Neural crest cell (in vitro differentiated cells): Measurements from ENCODE around the gene MRM2. TPM values are rescaled to one million over a fixed set of nuclear protein-coding genes. Genes with fewer than 3 reads are reported as not detected.

ENCODE experiments used
- DNase-seq: peaks from one replicate; pipeline ENCODE4 v3.0.0; 2021; ENCODE audit warnings: low read depth, mixed read lengths, low spot score
- H3K27ac Mint-ChIP-seq: one replicate; pipeline ENCODE4 v1.8.0; 2021; ENCODE audit warnings: mild to moderate bottlenecking, mixed read lengths; ENCODE audit not compliant: unreplicated experiment
- H3K27me3 Mint-ChIP-seq: 2 replicates; pipeline ENCODE4 v1.8.0; 2021; ENCODE audit warnings: low read depth, mild to moderate bottlenecking, mixed read lengths
- H3K36me3 Mint-ChIP-seq: 2 replicates; pipeline ENCODE4 v1.8.0; 2021; ENCODE audit warnings: low read depth, mild to moderate bottlenecking, mixed read lengths
- H3K4me1 Mint-ChIP-seq: 2 replicates; pipeline ENCODE4 v1.8.0; 2021; ENCODE audit warnings: mixed read lengths
- H3K4me3 Mint-ChIP-seq: one replicate; pipeline ENCODE4 v1.8.0; 2021; ENCODE audit warnings: mild to moderate bottlenecking, mixed read lengths
- H3K9me3 Mint-ChIP-seq: 2 replicates; pipeline ENCODE4 v1.8.0; 2021; ENCODE audit warnings: mixed read lengths
- total RNA-seq: library from RNA; stranded (reverse); gene quantifications from 2 replicates; pipeline ENCODE4 v1.2.1, GENCODE V29; 2021
- TF ChIP-seq, protein P1 (sequence below): fragments of 200-600 bp; sonication (generic); conservative IDR thresholded peaks from 2 replicates; pipeline ENCODE4 v1.5.0; 2021; ENCODE audit warnings: antibody characterized with exemption, mild to moderate bottlenecking

Gene MRM2
- total RNA-seq, 1 donor from 2014 or later, result 48.5 TPM

DNA sequence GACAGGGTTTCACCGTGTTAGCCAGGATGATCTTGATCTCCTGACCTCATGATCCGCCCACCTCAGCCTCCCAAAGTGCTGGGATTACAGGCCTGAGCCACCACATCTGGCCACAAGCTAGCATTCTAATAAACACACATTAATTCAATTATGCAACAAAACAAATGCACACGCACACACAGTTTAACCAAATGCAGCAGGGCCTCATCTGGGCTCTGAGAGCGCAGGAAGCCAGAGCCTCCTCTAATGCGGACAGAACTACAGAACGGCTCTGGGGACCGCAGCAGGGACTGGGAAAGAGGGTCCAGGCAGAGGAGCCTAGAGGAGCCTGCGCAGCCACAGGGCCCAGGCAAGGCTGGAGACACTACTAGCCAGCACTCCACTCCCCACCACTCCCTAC, 13.1 kb downstream of the MRM2 start:
- Mint-ChIP-seq H3K27me3 (no peaks in the 10 kb centered on the region), H3K4me1 (peaks cover 12% of the 10 kb centered on the region)
- no peak for DNase-seq

DNA sequence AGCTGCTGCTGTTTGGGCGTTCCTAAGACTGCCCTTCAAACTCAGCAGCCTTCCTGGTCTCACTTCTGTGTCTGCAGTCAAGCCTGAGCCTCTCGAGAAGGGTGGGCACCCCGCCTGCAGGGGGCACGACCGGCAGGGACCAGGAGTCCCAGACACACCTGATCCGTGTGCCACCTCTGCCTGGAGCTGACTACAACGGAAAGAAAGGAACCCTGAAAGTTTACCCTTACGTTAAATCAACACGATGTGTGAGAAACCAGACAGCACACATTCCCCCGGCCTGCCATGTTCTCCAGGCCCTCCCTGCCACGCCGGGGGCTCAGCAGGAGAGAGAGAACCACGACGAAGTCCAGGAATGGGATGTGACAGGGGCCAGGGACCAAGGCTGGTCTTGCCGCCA, 14.3 kb downstream of the MRM2 start:
- Mint-ChIP-seq H3K4me1 (peaks cover 6% of the 10 kb centered on the region), H3K4me3 (no peak overlapping the region), H3K36me3 (peaks cover 10% of the 10 kb centered on the region), H3K27me3 (no peaks in the 10 kb centered on the region), H3K27ac (peak overlapping the region; percentile 86), H3K9me3 (no peaks in the 10 kb centered on the region)
- TF ChIP-seq, protein P1, sequence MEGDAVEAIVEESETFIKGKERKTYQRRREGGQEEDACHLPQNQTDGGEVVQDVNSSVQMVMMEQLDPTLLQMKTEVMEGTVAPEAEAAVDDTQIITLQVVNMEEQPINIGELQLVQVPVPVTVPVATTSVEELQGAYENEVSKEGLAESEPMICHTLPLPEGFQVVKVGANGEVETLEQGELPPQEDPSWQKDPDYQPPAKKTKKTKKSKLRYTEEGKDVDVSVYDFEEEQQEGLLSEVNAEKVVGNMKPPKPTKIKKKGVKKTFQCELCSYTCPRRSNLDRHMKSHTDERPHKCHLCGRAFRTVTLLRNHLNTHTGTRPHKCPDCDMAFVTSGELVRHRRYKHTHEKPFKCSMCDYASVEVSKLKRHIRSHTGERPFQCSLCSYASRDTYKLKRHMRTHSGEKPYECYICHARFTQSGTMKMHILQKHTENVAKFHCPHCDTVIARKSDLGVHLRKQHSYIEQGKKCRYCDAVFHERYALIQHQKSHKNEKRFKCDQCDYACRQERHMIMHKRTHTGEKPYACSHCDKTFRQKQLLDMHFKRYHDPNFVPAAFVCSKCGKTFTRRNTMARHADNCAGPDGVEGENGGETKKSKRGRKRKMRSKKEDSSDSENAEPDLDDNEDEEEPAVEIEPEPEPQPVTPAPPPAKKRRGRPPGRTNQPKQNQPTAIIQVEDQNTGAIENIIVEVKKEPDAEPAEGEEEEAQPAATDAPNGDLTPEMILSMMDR, result no peak
- DNase-seq, result no peak

More for the DNA sequence above, 13.1 kb downstream of the MRM2 start:
- no peaks in the 10 kb centered on the region for H3K9me3 Mint-ChIP-seq
- H3K27ac Mint-ChIP-seq, result no peak overlapping the region
- no peak overlapping the region for H3K4me3 Mint-ChIP-seq
- H3K36me3 Mint-ChIP-seq, result peaks cover 10% of the 10 kb centered on the region
- TF ChIP-seq, protein P1, result no peak

DNA sequence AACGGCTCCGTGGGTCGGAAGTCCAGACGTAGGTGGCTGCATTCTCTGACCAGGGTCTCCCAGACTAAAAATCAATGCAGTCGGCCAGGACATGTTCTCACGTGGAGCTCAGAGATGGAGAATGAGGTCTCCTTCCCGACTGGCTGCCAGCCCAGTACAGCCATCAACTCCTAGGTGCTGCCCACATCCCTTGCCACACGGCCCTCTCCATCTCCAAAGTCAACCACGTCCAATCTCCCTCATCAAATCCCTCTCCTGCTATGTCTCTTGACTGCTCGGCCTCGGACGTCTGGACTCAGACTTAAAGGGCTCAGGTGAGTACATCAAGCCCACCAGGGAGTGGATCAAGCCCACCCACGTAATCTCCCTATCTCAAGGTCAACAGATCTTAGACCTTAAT, 16.2 kb downstream of the MRM2 start:
- H3K27me3 Mint-ChIP-seq, result no peaks in the 10 kb centered on the region

DNA sequence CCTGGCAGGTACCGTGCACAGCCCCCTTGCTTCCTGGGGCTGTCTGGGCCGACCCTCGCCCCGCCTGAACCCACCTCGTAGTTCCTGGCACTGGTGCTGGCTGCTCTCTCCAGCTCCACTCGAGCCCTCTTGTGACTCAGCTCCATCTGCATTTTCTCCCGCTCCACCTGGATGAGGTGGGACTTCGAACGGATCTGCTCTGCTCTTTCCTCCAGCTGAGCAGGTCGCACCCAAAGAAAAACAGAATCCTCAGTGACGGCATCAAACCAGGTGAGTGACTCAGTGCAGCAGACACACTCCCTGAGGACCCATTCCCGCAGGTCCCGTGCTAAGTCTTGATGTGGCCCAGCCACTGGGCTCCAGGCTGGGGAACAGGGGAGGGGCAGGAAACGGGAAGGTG, 16.7 kb downstream of the MRM2 start:
- Mint-ChIP-seq H3K27ac (no peak overlapping the region), H3K27me3 (no peaks in the 10 kb centered on the region), H3K4me1 (no peaks in the 10 kb centered on the region), H3K36me3 (peaks cover 10% of the 10 kb centered on the region), H3K9me3 (no peaks in the 10 kb centered on the region), H3K4me3 (no peak overlapping the region)
- TF ChIP-seq, protein P1, result no peak
- DNase-seq, result no peak

More for the DNA sequence above, 16.2 kb downstream of the MRM2 start:
- Mint-ChIP-seq H3K4me1 (no peaks in the 10 kb centered on the region), H3K27ac (no peak overlapping the region), H3K36me3 (peaks cover 10% of the 10 kb centered on the region), H3K4me3 (no peak overlapping the region), H3K9me3 (no peaks in the 10 kb centered on the region)
- no peak for DNase-seq
- TF ChIP-seq, protein P1, result no peak

DNA sequence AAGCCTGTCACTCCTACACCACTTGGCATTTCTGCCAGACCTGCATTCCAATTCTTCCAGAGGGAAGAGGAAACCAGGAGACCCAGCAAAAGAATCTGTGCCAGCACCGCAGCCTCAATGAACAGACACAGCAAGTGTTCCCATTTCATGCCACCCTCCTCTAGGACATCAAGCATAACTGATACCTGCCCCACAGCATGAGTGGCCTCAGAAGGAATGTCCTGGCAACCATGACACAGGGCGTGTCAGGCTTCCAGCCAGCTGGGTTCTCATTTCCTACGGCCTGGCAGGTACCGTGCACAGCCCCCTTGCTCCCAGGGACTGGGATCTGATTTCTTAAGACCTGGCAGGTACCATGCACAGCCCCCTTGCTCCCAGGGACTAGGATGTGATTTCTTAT, 17.1 kb downstream of the MRM2 start:
- no peak for DNase-seq
- no peak overlapping the region for H3K27ac Mint-ChIP-seq
- H3K4me1 Mint-ChIP-seq, result no peaks in the 10 kb centered on the region
- no peak overlapping the region for H3K4me3 Mint-ChIP-seq
- H3K9me3 Mint-ChIP-seq, result no peaks in the 10 kb centered on the region
- no peaks in the 10 kb centered on the region for H3K27me3 Mint-ChIP-seq
- TF ChIP-seq, protein P1, result no peak
- H3K36me3 Mint-ChIP-seq, result peaks cover 10% of the 10 kb centered on the region

DNA sequence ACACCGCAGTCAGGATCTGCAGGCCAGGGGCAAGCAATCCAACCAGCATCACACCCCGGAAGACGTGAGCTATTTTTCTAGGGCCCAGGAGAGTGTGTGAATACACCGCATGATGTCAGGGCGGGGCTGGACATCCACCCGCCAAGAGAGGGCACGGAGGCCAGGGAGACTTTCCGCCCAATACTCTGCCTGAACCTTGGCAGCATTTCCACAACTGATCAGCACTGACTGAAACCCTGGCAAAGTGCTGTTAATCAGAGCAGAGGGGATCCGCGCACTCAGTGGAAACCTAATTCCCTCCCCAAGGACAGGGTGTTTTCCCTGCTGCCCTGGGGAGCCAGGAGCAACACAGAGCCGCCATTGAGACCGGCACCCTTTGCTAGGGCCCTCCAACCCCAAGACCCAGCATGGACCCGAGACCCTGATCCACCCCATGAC, 17.5 kb downstream of the MRM2 start:
- H3K27me3 Mint-ChIP-seq, result no peaks in the 10 kb centered on the region
- H3K27ac Mint-ChIP-seq, result no peak overlapping the region
- TF ChIP-seq, protein P1, result no peak
- H3K36me3 Mint-ChIP-seq, result peaks cover 8% of the 10 kb centered on the region
- H3K4me3 Mint-ChIP-seq, result peak overlapping the region; percentile 50
- H3K9me3 Mint-ChIP-seq, result no peaks in the 10 kb centered on the region
- no peaks in the 10 kb centered on the region for H3K4me1 Mint-ChIP-seq
- DNase-seq, result no peak
